HepG2 (cell line): ENCODE data around the gene SRP14. TPM values are rescaled to one million over a fixed set of nuclear protein-coding genes. Genes with fewer than 3 reads are reported as not detected.
A peak's percentile ranks its signal among the peaks of the same experiment; 100 is the strongest.

ENCODE experiments used
- GRHL1 ChIP-seq: sonication (generic); formaldehyde crosslinking; conservative IDR thresholded peaks from 2 replicates; pipeline ENCODE4 v1.8.0; 2022; ENCODE audit warnings: missing genetic modification reagents
- HOXA9 ChIP-seq: sonication (generic); formaldehyde crosslinking; IDR thresholded peaks from 2 replicates; pipeline ENCODE4 v1.8.1; 2022; ENCODE audit warnings: missing genetic modification reagents, mild to moderate bottlenecking, moderate library complexity, borderline replicate concordance
- NRL ChIP-seq: sonication (generic); formaldehyde crosslinking; IDR thresholded peaks from 2 replicates; pipeline ENCODE4 v1.5.0; 2020; ENCODE audit warnings: missing genetic modification reagents, mild to moderate bottlenecking, moderate library complexity, borderline replicate concordance
- POGZ ChIP-seq: sonication (generic); formaldehyde crosslinking; IDR thresholded peaks from 2 replicates; pipeline ENCODE4 v1.4.0; 2020; ENCODE audit warnings: mild to moderate bottlenecking, missing genetic modification reagents
- SNAPC2 ChIP-seq: sonication (generic); formaldehyde crosslinking; IDR thresholded peaks from 2 replicates; pipeline ENCODE4 v1.8.1; 2022; ENCODE audit warnings: mild to moderate bottlenecking, missing genetic modification reagents
- TSC22D2 ChIP-seq: sonication (generic); formaldehyde crosslinking; IDR thresholded peaks from 2 replicates; pipeline ENCODE4 v1.5.1; 2020; ENCODE audit warnings: missing genetic modification reagents, mild to moderate bottlenecking, borderline replicate concordance
- ZNF124 ChIP-seq: sonication (generic); formaldehyde crosslinking; IDR thresholded peaks from 2 replicates; pipeline ENCODE4 v1.4.0; 2020; ENCODE audit warnings: missing genetic modification reagents
- polyA plus RNA-seq, 8 experiments: library from polyadenylated mRNA; depleted of rRNA in 3 of 8; stranded (reverse) in 7 of 8; unstranded in 1 of 8; fragments of >200 nt; fragmentation: Illumina TruSeq in 4 of 8; extraction: Trizol in 4 of 8; gene quantifications; 2 replicates each; pipeline versions ENCODE4 v1.2.1 to v1.2.3, GENCODE V29; 2011 to 2016; ENCODE audit warnings: low read depth in 4 of 8, missing spikeins in 1 of 8, mixed read lengths in 1 of 8; ENCODE audit not compliant: insufficient read depth in 1 of 8
- total RNA-seq, 5 experiments: library from RNA; depleted of rRNA; stranded (reverse); fragments of >200 nt; fragmentation: Illumina TruSeq; extraction: Trizol; gene quantifications; 2 replicates each; pipeline ENCODE4 v1.2.3, GENCODE V29; 2016; ENCODE audit warnings: low read depth in 1 of 5
- TF ChIP-seq, protein P1 (sequence below), 2 experiments: fragments of 450-650 bp in 1 of 2; sonication (generic) in 1 of 2; formaldehyde crosslinking in 1 of 2; IDR thresholded peaks; 2 replicates each; pipeline versions ENCODE4 v1.6.1 to v1.8.0; 2016 to 2022; ENCODE audit warnings: antibody characterized with exemption in 1 of 2, mild to moderate bottlenecking in 1 of 2, missing genetic modification reagents in 1 of 2
- TF ChIP-seq, protein P2 (sequence below): sonication (generic); formaldehyde crosslinking; conservative IDR thresholded peaks from 2 replicates; pipeline ENCODE4 v1.4.0; 2020; ENCODE audit warnings: mild to moderate bottlenecking, missing genetic modification reagents, moderate library complexity

SRP14 gene
- total and polyA plus RNA-seq, 2 of the 13 experiments (the other 11 are each of a cell fraction or from before 2014, with no cell fraction given) = 208 to 356 TPM

GRCh38 chr15:40082195-40082883 lies 43.4 kb upstream of the SRP14 start (continued):
- TF ChIP-seq NRL (CRISPR knock-in tag) = no peak
- TF ChIP-seq, protein P1, sequence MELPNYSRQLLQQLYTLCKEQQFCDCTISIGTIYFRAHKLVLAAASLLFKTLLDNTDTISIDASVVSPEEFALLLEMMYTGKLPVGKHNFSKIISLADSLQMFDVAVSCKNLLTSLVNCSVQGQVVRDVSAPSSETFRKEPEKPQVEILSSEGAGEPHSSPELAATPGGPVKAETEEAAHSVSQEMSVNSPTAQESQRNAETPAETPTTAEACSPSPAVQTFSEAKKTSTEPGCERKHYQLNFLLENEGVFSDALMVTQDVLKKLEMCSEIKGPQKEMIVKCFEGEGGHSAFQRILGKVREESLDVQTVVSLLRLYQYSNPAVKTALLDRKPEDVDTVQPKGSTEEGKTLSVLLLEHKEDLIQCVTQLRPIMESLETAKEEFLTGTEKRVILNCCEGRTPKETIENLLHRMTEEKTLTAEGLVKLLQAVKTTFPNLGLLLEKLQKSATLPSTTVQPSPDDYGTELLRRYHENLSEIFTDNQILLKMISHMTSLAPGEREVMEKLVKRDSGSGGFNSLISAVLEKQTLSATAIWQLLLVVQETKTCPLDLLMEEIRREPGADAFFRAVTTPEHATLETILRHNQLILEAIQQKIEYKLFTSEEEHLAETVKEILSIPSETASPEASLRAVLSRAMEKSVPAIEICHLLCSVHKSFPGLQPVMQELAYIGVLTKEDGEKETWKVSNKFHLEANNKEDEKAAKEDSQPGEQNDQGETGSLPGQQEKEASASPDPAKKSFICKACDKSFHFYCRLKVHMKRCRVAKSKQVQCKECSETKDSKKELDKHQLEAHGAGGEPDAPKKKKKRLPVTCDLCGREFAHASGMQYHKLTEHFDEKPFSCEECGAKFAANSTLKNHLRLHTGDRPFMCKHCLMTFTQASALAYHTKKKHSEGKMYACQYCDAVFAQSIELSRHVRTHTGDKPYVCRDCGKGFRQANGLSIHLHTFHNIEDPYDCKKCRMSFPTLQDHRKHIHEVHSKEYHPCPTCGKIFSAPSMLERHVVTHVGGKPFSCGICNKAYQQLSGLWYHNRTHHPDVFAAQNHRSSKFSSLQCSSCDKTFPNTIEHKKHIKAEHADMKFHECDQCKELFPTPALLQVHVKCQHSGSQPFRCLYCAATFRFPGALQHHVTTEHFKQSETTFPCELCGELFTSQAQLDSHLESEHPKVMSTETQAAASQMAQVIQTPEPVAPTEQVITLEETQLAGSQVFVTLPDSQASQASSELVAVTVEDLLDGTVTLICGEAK (IDR thresholded peaks at IDR 0.05) = no peak
- TF ChIP-seq, protein P1 (CRISPR knock-in tag; IDR thresholded peaks at IDR 0.05) = no peak
- no peak for TF ChIP-seq SNAPC2 (CRISPR knock-in tag)
- TF ChIP-seq TSC22D2 (CRISPR knock-in tag) = no peak
- TF ChIP-seq GRHL1 (CRISPR knock-in tag) = no peak
- TF ChIP-seq POGZ (CRISPR knock-in tag) = no peak
- 0 out of 2 replicates have a peak, but pooled peaks have one; percentile 19 for TF ChIP-seq ZNF124 (CRISPR knock-in tag)
- TF ChIP-seq, protein P2, sequence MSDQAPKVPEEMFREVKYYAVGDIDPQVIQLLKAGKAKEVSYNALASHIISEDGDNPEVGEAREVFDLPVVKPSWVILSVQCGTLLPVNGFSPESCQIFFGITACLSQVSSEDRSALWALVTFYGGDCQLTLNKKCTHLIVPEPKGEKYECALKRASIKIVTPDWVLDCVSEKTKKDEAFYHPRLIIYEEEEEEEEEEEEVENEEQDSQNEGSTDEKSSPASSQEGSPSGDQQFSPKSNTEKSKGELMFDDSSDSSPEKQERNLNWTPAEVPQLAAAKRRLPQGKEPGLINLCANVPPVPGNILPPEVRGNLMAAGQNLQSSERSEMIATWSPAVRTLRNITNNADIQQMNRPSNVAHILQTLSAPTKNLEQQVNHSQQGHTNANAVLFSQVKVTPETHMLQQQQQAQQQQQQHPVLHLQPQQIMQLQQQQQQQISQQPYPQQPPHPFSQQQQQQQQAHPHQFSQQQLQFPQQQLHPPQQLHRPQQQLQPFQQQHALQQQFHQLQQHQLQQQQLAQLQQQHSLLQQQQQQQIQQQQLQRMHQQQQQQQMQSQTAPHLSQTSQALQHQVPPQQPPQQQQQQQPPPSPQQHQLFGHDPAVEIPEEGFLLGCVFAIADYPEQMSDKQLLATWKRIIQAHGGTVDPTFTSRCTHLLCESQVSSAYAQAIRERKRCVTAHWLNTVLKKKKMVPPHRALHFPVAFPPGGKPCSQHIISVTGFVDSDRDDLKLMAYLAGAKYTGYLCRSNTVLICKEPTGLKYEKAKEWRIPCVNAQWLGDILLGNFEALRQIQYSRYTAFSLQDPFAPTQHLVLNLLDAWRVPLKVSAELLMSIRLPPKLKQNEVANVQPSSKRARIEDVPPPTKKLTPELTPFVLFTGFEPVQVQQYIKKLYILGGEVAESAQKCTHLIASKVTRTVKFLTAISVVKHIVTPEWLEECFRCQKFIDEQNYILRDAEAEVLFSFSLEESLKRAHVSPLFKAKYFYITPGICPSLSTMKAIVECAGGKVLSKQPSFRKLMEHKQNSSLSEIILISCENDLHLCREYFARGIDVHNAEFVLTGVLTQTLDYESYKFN = peak; percentile 70; the same call in 1 of the 2 replicates
- no peak; the same call in 1 of the 2 replicates for TF ChIP-seq HOXA9 (CRISPR knock-in tag)
